Nephron progenitor cell (in vitro differentiated cells): ENCODE results near the gene TESK2.
A peak's percentile ranks its signal among the peaks of the same experiment; 100 is the strongest.

Experiments
- DNase-seq: peaks from one replicate; pipeline ENCODE4 v3.0.0; 2021
- H3K27ac Mint-ChIP-seq: 2 replicates; pipeline ENCODE4 v1.8.0; 2021; ENCODE audit warnings: mild to moderate bottlenecking, moderate library complexity, mixed read lengths
- H3K27me3 Mint-ChIP-seq: 2 replicates; pipeline ENCODE4 v1.8.0; 2021; ENCODE audit warnings: mild to moderate bottlenecking, low read depth, mixed read lengths; ENCODE audit not compliant: poor library complexity
- H3K36me3 Mint-ChIP-seq: 2 replicates; pipeline ENCODE4 v1.8.0; 2021; ENCODE audit warnings: low read depth, mixed read lengths
- H3K4me1 Mint-ChIP-seq: 2 replicates; pipeline ENCODE4 v1.8.0; 2021; ENCODE audit warnings: mixed read lengths
- H3K4me3 Mint-ChIP-seq: 2 replicates; pipeline ENCODE4 v1.8.0; 2021; ENCODE audit warnings: mild to moderate bottlenecking, moderate library complexity, mixed read lengths
- H3K9me3 Mint-ChIP-seq: 2 replicates; pipeline ENCODE4 v1.8.0; 2021; ENCODE audit warnings: mild to moderate bottlenecking, moderate library complexity, mixed read lengths
- TF ChIP-seq, protein P1 (sequence below): fragments of 200-600 bp; sonication (generic); IDR thresholded peaks from 2 replicates; pipeline ENCODE4 v1.5.0; 2021; ENCODE audit warnings: antibody characterized with exemption

The TESK2 gene

GRCh38 chr1:45339789-45340558, 151.0 kb downstream of the TESK2 start, which contains the start of the genes MUTYH and TOE1:
TSS of gene MUTYH (minus strand) at chr1:45340440. CDS start at chr1:45334505, 5,935 bp downstream.
TSS of gene TOE1 (plus strand) at chr1:45340170. CDS start at chr1:45340253, 83 bp downstream.
- H3K27ac Mint-ChIP-seq: peak within 1 kb of the TSS; percentile 99
- H3K4me3 Mint-ChIP-seq: peak within 1 kb of the TSS; percentile 99
- H3K4me1 Mint-ChIP-seq: peaks cover 63% of the 10 kb centered on the region
- peaks cover 42% of the 10 kb centered on the region for H3K36me3 Mint-ChIP-seq
- TF ChIP-seq, protein P1, sequence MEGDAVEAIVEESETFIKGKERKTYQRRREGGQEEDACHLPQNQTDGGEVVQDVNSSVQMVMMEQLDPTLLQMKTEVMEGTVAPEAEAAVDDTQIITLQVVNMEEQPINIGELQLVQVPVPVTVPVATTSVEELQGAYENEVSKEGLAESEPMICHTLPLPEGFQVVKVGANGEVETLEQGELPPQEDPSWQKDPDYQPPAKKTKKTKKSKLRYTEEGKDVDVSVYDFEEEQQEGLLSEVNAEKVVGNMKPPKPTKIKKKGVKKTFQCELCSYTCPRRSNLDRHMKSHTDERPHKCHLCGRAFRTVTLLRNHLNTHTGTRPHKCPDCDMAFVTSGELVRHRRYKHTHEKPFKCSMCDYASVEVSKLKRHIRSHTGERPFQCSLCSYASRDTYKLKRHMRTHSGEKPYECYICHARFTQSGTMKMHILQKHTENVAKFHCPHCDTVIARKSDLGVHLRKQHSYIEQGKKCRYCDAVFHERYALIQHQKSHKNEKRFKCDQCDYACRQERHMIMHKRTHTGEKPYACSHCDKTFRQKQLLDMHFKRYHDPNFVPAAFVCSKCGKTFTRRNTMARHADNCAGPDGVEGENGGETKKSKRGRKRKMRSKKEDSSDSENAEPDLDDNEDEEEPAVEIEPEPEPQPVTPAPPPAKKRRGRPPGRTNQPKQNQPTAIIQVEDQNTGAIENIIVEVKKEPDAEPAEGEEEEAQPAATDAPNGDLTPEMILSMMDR: no peak
- DNase-seq: peak; percentile 97
- H3K27me3 Mint-ChIP-seq: peaks cover 5% of the 10 kb centered on the region
- H3K9me3 Mint-ChIP-seq: no peaks in the 10 kb centered on the region

GRCh38 chr1:45337630-45338325, 153.2 kb downstream of the TESK2 start:
- no peak for DNase-seq
- Mint-ChIP-seq H3K4me1 (peaks cover 70% of the 10 kb centered on the region), H3K9me3 (no peaks in the 10 kb centered on the region), H3K27me3 (peaks cover 5% of the 10 kb centered on the region), H3K4me3 (peak overlapping the region; percentile 58), H3K27ac (no peak overlapping the region), H3K36me3 (peaks cover 25% of the 10 kb centered on the region)
- TF ChIP-seq, protein P1: no peak

DNA sequence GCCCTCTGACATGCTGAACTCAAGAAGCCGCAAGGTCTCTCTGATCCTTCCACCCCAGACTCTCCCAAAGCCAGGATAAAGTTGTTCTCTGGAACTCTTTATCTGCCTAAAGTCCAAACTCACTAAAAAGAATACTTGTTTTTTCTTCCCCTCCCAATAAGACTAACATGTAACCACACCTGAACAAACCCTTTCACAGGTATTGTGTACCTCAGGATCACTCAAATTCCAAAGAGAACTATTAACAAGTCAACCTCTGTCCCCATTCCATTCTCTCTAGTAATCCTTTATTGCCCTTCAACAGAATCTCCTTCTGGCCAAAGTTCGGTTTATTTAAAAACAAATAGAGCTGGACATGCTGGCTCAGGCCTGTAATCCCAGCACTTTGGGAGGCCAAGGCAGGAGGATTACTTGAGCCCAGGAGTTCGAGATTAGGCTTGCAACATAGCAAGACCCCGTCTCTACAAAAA, 155.1 kb downstream of the TESK2 start:
- H3K4me3 Mint-ChIP-seq: no peak overlapping the region
- H3K36me3 Mint-ChIP-seq: peaks cover 15% of the 10 kb centered on the region
- H3K9me3 Mint-ChIP-seq: no peaks in the 10 kb centered on the region
- peaks cover 58% of the 10 kb centered on the region for H3K4me1 Mint-ChIP-seq
- H3K27ac Mint-ChIP-seq: peak overlapping the region; percentile 11
- TF ChIP-seq, protein P1: no peak
- H3K27me3 Mint-ChIP-seq: peaks cover 5% of the 10 kb centered on the region
- no peak for DNase-seq

DNA sequence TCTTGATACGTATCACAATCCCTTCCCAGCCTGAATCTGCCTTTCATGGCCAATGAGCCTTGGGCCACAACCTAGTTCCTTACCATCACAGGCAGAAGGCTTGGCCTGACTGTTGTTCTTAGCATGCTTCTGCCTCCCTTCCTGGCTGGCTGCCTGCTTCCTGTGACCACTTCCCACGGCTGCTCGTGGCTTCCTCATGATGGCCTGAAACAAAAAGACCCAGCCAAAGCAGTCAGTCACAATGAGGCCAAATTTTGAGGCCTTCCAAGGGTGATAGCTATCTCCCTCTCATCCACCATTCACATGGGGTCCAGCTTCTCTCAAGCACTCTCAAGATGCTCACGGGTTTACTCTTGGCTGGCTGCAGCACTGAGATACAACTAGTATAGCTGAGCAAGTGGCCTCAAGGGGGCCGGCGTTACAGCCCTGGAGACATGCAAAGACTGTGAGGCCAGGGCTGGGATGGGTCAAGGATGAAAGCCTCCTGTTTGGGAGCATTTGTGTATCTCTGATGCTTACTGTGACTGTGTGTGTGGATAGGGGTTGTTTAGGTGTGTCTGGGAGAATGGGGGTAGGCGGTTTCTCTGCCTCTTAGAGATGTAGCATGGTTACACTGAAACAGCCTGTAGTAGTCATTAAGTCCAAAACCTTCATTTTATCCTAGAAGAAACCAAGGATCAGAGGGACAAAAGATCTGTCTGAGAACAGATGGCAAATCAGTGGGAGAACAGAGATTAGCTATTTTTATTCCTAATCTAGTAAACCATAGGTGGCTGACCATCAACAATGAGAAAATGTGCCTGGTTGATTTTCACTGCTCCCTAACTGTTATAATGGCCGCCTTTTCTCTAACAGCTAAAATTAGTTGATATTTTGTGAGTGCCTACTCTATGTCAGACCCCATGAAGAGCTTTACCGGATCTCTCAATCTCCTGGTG, 156.4 kb downstream of the TESK2 start:
- H3K27me3 Mint-ChIP-seq: peaks cover 5% of the 10 kb centered on the region
- peaks cover 27% of the 10 kb centered on the region for H3K36me3 Mint-ChIP-seq
- no peaks in the 10 kb centered on the region for H3K9me3 Mint-ChIP-seq
- DNase-seq: no peak
- H3K27ac Mint-ChIP-seq: peak overlapping the region; percentile 19
- TF ChIP-seq, protein P1: no peak
- peaks cover 50% of the 10 kb centered on the region for H3K4me1 Mint-ChIP-seq
- no peak overlapping the region for H3K4me3 Mint-ChIP-seq

GRCh38 chr1:45332346-45332720, 158.6 kb downstream of the TESK2 start:
- peaks cover 47% of the 10 kb centered on the region for H3K4me1 Mint-ChIP-seq
- H3K4me3 Mint-ChIP-seq: no peak overlapping the region
- no peak overlapping the region for H3K27ac Mint-ChIP-seq
- peaks cover 20% of the 10 kb centered on the region for H3K36me3 Mint-ChIP-seq
- DNase-seq: no peak
- H3K27me3 Mint-ChIP-seq: no peaks in the 10 kb centered on the region
- no peaks in the 10 kb centered on the region for H3K9me3 Mint-ChIP-seq
- TF ChIP-seq, protein P1: no peak
